Measurements from ENCODE around the gene CALU.

CALU gene

GRCh38 chr7:128739048-128739962 lies at the start of gene CALU (continued):
- TF ChIP-seq, protein P1, sequence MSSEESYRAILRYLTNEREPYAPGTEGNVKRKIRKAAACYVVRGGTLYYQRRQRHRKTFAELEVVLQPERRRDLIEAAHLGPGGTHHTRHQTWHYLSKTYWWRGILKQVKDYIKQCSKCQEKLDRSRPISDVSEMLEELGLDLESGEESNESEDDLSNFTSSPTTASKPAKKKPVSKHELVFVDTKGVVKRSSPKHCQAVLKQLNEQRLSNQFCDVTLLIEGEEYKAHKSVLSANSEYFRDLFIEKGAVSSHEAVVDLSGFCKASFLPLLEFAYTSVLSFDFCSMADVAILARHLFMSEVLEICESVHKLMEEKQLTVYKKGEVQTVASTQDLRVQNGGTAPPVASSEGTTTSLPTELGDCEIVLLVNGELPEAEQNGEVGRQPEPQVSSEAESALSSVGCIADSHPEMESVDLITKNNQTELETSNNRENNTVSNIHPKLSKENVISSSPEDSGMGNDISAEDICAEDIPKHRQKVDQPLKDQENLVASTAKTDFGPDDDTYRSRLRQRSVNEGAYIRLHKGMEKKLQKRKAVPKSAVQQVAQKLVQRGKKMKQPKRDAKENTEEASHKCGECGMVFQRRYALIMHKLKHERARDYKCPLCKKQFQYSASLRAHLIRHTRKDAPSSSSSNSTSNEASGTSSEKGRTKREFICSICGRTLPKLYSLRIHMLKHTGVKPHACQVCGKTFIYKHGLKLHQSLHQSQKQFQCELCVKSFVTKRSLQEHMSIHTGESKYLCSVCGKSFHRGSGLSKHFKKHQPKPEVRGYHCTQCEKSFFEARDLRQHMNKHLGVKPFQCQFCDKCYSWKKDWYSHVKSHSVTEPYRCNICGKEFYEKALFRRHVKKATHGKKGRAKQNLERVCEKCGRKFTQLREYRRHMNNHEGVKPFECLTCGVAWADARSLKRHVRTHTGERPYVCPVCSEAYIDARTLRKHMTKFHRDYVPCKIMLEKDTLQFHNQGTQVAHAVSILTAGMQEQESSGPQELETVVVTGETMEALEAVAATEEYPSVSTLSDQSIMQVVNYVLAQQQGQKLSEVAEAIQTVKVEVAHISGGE (tag by site-specific recombination; conservative IDR thresholded peaks at IDR 0.05; ENCODE audit: low read depth), result peak; percentile 66
- TF ChIP-seq GFI1B (tag by site-specific recombination; IDR thresholded peaks at IDR 0.05), result no peak
- TF ChIP-seq ZNF561 (tag by site-specific recombination; IDR thresholded peaks at IDR 0.05; ENCODE audit: borderline replicate concordance), result no peak; the same call in 1 of the 2 replicates
- TF ChIP-seq ZNF24 (tag by site-specific recombination; IDR thresholded peaks at IDR 0.05), result peak; percentile 39; the same call in 1 of the 2 replicates
- TF ChIP-seq ZFHX2 (tag by site-specific recombination; conservative IDR thresholded peaks at IDR 0.05), result peak; percentile 90
- TF ChIP-seq GLIS1 (tag by site-specific recombination; IDR thresholded peaks at IDR 0.05), result peak; percentile 53; the same call in 1 of the 2 replicates
- TF ChIP-seq ZNF16 (tag by site-specific recombination; IDR thresholded peaks at IDR 0.05; ENCODE audit: low read depth), result no peak
- no peak for TF ChIP-seq ZFP41 (tag by site-specific recombination; IDR thresholded peaks at IDR 0.05; ENCODE audit: borderline replicate concordance)
- TF ChIP-seq ZNF610 (tag by site-specific recombination; IDR thresholded peaks at IDR 0.05; ENCODE audit: borderline replicate concordance), result peak; percentile 86
- peak; percentile 70; the same call in 1 of the 2 replicates for TF ChIP-seq KLF9 (tag by site-specific recombination; IDR thresholded peaks at IDR 0.05; ENCODE audit: low read depth)
- TF ChIP-seq REST (tag by site-specific recombination; IDR thresholded peaks at IDR 0.05), result 0 out of 2 replicates have a peak, but pooled peaks have one; percentile 32
- peak; percentile 81; the same call in 1 of the 2 replicates for TF ChIP-seq ZNF391 (tag by site-specific recombination; IDR thresholded peaks at IDR 0.05; ENCODE audit: borderline replicate concordance, low read depth)
- TF ChIP-seq ZNF311 (tag by site-specific recombination; IDR thresholded peaks at IDR 0.05; ENCODE audit: borderline replicate concordance), result no peak
- peak; percentile 39; the same call in 1 of the 2 replicates for TF ChIP-seq ZNF10 (tag by site-specific recombination; IDR thresholded peaks at IDR 0.05)
- TF ChIP-seq GLI2 (tag by site-specific recombination; IDR thresholded peaks at IDR 0.05; ENCODE audit: borderline replicate concordance, low read depth), result no peak
- TF ChIP-seq, protein P2, sequence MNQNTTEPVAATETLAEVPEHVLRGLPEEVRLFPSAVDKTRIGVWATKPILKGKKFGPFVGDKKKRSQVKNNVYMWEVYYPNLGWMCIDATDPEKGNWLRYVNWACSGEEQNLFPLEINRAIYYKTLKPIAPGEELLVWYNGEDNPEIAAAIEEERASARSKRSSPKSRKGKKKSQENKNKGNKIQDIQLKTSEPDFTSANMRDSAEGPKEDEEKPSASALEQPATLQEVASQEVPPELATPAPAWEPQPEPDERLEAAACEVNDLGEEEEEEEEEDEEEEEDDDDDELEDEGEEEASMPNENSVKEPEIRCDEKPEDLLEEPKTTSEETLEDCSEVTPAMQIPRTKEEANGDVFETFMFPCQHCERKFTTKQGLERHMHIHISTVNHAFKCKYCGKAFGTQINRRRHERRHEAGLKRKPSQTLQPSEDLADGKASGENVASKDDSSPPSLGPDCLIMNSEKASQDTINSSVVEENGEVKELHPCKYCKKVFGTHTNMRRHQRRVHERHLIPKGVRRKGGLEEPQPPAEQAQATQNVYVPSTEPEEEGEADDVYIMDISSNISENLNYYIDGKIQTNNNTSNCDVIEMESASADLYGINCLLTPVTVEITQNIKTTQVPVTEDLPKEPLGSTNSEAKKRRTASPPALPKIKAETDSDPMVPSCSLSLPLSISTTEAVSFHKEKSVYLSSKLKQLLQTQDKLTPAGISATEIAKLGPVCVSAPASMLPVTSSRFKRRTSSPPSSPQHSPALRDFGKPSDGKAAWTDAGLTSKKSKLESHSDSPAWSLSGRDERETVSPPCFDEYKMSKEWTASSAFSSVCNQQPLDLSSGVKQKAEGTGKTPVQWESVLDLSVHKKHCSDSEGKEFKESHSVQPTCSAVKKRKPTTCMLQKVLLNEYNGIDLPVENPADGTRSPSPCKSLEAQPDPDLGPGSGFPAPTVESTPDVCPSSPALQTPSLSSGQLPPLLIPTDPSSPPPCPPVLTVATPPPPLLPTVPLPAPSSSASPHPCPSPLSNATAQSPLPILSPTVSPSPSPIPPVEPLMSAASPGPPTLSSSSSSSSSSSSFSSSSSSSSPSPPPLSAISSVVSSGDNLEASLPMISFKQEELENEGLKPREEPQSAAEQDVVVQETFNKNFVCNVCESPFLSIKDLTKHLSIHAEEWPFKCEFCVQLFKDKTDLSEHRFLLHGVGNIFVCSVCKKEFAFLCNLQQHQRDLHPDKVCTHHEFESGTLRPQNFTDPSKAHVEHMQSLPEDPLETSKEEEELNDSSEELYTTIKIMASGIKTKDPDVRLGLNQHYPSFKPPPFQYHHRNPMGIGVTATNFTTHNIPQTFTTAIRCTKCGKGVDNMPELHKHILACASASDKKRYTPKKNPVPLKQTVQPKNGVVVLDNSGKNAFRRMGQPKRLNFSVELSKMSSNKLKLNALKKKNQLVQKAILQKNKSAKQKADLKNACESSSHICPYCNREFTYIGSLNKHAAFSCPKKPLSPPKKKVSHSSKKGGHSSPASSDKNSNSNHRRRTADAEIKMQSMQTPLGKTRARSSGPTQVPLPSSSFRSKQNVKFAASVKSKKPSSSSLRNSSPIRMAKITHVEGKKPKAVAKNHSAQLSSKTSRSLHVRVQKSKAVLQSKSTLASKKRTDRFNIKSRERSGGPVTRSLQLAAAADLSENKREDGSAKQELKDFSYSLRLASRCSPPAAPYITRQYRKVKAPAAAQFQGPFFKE (tag by site-specific recombination; IDR thresholded peaks at IDR 0.05; ENCODE audit: borderline replicate concordance), result peak; percentile 64; the same call in 1 of the 2 replicates
- TF ChIP-seq, protein P3, sequence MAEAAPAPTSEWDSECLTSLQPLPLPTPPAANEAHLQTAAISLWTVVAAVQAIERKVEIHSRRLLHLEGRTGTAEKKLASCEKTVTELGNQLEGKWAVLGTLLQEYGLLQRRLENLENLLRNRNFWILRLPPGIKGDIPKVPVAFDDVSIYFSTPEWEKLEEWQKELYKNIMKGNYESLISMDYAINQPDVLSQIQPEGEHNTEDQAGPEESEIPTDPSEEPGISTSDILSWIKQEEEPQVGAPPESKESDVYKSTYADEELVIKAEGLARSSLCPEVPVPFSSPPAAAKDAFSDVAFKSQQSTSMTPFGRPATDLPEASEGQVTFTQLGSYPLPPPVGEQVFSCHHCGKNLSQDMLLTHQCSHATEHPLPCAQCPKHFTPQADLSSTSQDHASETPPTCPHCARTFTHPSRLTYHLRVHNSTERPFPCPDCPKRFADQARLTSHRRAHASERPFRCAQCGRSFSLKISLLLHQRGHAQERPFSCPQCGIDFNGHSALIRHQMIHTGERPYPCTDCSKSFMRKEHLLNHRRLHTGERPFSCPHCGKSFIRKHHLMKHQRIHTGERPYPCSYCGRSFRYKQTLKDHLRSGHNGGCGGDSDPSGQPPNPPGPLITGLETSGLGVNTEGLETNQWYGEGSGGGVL (tag by site-specific recombination; IDR thresholded peaks at IDR 0.05), result no peak
- TF ChIP-seq ZNF501 (tag by site-specific recombination; IDR thresholded peaks at IDR 0.05), result peak; percentile 18
- no peak for TF ChIP-seq SCRT2 (tag by site-specific recombination; IDR thresholded peaks at IDR 0.05)
- TF ChIP-seq ZNF324 (tag by site-specific recombination; IDR thresholded peaks at IDR 0.05), result no peak
- TF ChIP-seq ZBTB20 (tag by site-specific recombination; IDR thresholded peaks at IDR 0.05), result peak; percentile 96
- TF ChIP-seq ZNF510 (tag by site-specific recombination; IDR thresholded peaks at IDR 0.05; ENCODE audit: insufficient replicate concordance), result no peak
